COLO668 (cell line): ENCODE results near the gene CCDC102B.
"Not testable (repeated sequence)": the region's sequence is repeated elsewhere in the genome, so short reads cannot be mapped to it uniquely, and the experiment has no call there.

ENCODE experiments used
- DNase-seq: peaks from one replicate; lab custom pipeline; 2025; ENCODE audit not compliant: unreplicated experiment; lab: John Stamatoyannopoulos, UW

CCDC102B gene

DNA sequence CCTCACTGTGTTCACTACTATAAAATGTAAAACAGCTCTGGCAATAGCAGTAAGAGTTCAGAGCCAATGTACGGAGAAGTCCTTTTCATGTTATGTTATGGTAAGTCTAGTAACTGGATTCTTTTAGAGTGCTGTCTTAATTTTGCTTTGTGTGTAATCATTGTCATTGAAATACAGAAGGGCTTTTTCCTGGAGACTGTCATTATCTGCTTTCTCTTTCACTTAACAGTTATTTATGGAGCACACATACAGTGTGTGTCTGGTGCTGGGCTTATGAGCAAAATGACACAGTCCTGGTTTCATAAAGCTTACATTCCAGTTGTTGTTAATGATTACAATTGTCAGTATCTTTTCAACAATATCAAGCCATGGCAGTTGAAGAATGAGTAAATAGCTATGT lies 95.5 kb downstream of the CCDC102B start:
- DNase-seq = no peak

DNA sequence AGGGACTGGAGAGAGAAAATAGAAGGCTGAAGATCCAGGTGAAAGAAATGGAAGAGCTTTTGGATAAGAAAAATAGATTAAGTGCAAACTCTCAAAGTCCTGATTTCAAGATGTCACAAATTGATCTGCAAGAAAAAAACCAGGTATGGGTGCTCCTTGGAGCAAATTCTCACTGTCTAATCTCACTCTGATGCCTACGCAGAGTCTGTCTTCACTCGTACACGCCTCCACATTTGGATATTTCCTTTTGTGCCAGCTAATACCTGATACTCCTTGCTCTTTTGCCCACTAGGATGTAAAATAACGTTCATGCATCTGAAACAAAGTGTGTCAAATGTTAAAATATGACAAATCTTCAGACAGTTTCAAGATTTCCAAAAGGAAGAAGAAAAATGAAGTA lies 99.4 kb downstream of the CCDC102B start:
- no peak for DNase-seq

DNA sequence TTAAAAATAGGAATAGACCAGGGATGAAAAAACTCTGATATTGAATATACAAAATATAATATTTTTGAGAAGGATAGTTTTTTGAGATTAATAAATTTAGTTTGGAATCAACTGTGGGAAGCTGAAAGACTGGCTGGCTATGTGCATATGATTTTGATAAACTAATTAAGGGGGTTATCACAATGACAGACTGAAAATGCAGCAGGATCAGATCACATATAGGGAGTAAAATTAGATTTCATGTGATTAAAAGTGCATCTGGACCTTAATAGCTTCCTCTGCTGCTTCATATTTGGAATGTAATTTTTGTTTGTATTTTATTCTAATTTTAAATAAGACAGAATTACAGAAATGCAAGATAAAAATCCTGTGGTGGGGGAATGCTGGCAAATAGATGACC lies 111.7 kb downstream of the CCDC102B start:
- DNase-seq = no peak

GRCh38 chr18:68915061-68915460 lies 117.2 kb downstream of the CCDC102B start:
- DNase-seq = no peak

- DNase-seq = no peak
Observed at GRCh38 chr18:68916734-68917133, 118.9 kb downstream of the CCDC102B start.

DNA sequence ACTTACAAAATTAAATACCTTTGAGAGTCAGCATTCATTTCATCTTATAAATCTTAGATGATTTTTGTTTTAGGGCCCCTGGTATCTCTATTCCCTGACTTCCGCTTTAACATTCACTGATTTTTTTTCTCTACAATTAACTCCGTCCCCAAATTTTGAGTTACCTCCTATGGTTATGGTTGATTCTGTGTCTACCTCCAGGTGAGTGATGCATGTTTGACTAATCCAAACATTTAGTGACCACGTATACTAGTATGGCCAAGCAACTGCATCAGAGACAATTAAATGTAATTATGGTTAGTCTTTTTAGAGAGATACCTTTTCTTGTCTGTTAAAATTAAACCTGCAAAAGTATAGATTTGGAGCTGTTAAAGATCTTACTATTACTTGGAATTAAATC lies 120.3 kb downstream of the CCDC102B start:
- DNase-seq = no peak

DNA sequence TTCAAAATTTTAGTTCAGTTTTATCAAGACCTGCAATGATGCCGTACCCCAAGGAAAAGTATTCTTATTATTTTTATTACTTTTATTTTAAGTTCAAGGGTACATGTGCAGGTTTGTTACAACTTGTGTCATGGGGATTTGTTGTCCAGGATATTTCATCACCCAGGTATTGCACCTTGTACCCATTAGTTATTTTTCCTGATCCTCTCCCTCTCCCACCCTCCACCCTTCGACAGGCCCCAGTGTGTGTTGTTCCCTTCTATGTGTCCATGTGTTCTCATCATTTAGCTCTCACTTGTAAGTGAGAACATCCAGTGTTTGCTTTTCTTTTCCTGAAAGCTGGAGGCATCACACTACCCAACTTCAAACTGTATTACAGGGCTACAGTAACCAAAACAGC lies 122.0 kb downstream of the CCDC102B start:
- no peak for DNase-seq

DNA sequence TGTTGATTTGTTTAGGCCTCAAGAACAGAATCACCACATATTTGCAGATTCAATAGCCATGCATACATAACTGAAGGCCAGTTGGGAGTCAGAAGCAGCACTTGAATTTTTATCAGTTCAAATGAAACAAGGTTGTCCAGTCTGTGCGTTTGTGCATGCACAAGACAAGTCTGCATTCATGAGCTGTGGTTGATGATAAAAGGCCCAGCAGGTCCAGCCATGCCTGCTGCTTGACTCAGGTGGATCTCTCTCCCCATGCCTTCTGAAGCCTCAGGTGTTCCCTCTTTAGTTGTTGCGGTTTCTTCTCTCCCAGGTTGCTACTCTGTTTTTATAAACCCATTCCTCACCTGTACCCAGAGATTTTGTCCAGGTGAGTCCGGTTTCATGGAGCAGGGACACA lies 124.5 kb downstream of the CCDC102B start:
- no peak for DNase-seq

GRCh38 chr18:68925268-68925667 lies 127.4 kb downstream of the CCDC102B start:
- DNase-seq = no peak

DNA sequence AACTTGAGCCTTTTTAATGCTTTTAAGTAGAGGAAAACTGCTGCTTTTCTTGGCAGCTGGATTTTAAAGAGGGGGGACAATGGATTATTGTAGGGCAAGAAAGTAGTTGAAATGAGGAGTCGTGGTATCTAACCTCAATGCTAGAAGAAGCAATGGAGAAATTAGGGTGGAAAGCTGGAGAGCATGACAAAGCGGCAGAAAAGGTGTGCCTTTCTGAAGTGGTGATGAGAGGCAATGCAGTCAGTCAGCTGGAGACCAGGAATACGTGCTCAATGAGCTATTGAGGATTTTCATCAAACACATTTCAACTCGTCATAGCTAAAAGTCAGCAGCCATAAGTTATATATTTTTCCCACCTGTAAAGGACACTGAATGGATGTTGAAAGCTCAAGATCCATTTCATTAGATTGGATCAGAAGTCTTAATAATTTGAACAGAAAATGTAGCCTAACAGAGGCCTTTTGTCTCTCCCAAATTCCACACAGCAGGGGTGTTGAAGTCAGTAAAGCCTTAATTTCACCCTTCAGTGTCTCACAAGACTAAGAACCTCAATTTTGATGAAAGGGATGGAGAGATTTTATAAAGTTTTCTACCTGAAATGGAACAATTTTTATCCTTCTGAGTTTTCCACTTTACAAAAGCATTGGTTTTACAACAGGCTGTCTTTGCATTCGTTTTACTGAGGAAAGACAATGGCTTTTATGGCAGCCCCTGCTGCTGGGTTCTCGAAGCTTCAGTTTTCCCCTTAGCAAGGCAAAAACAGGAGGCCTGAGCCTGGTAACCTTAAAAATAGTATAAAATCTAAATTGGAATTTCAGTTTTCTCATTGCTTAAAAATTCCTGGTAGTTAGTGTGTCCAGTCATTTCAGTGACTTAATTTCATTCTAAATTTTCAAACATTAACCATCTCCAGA lies 131.1 kb downstream of the CCDC102B start:
- DNase-seq = no peak

- no peak for DNase-seq
Observed at GRCh38 chr18:68935686-68936085, 137.8 kb downstream of the CCDC102B start.

DNA sequence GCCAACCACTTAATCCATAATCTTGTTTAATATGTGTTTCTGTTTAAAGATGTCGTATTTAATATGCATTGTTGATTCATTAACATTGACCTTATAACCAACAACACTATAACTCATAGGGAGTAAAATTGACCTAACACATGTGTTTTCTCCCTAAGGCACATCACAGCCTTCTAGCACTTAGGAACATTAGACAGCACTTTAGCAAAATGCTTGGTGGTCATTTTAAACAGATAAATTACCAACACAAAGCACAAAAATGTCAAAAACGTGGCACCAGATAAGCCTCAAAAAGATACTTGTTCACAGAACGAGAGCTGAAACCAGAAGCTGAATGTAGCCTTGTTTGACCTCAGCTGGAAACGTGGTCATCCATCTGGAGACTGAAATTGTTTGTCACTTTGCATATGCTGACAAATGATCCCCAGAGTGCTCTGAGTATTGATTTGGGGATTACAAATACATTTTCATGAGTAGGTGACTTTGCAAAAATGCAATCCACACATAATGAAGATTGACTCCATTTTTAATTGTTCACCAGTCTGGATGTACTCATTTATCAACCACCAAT lies 139.2 kb downstream of the CCDC102B start:
- DNase-seq = no peak

- no peak for DNase-seq
Observed at GRCh38 chr18:68940039-68940438, 142.2 kb downstream of the CCDC102B start.

DNA sequence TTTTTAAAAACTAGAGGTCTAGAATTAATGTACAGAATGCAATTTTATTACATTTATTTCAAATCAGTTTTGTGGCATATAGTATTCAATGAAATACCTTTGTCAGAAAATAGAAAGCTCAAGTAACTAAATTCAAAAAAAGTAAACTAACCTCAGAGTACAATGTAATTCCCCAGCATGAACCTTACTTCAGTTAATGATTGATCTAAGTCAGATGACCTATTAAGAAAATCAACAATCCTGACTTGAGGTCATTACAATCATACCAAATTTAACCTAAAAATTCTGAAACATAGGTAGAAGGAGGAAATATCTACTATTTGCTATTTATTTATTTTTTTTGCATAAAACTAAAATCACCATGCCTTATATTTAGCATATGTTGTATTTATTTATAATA lies 142.9 kb downstream of the CCDC102B start:
- no peak for DNase-seq

- no peak for DNase-seq
Observed at GRCh38 chr18:68942230-68942629, 144.3 kb downstream of the CCDC102B start.

GRCh38 chr18:68943861-68944260 lies 146.0 kb downstream of the CCDC102B start:
- not testable (repeated sequence) for DNase-seq

DNA sequence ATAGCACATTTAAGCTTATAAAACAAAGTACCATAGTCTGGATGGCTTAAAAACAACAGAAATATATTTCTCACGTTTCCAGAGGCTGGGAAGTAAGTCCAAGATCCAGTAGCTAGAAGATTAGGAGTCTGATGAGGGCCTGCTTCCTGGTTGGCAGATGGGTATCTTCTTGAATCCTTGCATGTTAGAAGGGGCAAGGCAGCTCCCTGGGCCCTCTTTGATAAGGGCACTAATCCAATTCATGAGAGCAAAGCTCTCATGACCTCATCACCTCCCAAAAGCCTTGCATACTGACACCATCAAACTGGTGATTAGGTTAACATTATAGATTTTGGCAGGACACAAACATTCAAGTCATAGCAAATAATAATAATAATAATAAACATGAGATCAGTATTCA lies 146.4 kb downstream of the CCDC102B start:
- DNase-seq = no peak

GRCh38 chr18:68944826-68945225 lies 146.9 kb downstream of the CCDC102B start:
- no peak for DNase-seq

GRCh38 chr18:68948622-68949021 lies 150.7 kb downstream of the CCDC102B start:
- no peak for DNase-seq

DNA sequence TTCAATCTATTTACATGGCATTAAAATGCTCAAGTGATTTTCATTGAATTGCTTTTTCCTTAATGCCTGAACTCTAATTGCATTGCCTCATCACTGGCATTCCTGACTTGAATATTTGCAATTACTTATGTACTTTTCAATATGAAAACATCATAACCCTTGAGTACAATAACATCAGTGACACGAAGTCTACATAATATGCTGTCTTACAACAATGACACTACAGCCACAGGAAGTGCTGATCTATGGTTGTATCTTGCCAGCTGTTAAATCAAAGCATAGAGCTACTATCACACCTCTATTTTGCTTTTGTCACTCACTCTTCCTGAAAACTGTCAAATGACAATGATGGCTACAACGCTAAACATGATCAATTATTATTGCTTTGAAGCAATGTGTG lies 156.9 kb downstream of the CCDC102B start:
- no peak for DNase-seq

GRCh38 chr18:68956650-68957049 lies 158.8 kb downstream of the CCDC102B start:
- no peak for DNase-seq

DNA sequence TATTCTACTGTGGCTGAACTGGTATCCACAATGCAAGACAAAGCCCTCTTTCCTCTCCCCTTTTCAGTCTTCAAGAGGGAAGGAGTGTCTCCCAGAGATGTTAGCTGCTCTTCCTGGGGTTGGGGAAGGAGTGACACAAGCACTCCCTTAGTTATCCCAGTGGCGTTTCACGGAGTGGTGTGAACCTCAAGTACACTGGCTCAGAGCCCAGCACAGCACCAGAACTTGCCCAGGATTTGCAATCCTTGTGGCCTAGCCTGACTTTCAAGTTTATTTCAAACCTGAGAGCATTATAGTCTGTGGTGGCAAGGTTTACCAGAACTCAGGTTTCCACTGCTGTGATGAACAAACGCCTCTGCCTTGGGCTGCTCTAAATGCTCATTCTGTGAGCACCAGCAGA lies 162.5 kb downstream of the CCDC102B start:
- no peak for DNase-seq

DNA sequence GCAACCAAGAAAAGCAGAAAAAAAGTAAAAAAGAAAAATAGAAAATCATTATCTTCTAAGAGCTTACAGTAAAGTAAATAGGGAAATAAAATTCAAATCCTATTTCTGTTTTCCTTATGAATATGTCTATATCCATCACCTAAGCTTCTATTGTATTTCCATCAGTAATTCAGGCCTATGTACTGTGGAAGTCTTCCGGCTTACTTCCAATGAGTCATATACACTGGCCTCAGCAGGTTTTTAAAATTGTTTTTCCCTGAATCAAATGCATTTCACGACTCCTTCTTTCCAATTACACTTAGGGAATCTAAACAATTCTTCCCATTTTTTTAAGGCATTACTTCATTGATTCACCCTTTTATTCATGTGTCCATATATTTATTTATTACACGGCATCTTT lies 164.7 kb downstream of the CCDC102B start:
- DNase-seq = no peak
